Left renal pelvis (tissue), 4 donors: ENCODE measurements around the gene IGFBP7. TPM values are rescaled to one million over a fixed set of nuclear protein-coding genes. Genes with fewer than 3 reads are reported as not detected.

Source experiments
- polyA plus RNA-seq, 4 donors: library from polyadenylated mRNA; unstranded; fragments of 120-200 nt; gene quantifications; one replicate each; pipeline ENCODE4 v1.2.1, GENCODE V29; 2013; ENCODE audit not compliant: insufficient read length in 4 of 4

IGFBP7 gene
- polyA plus RNA-seq, 4 donors = 107 to 755 (median 531) TPM

Other genes with a start within 250 kb of the IGFBP7 start
- 10 to 100 TPM; 37.5 to 63.1 (median 55.4) TPM for gene REST, start 202.5 kb downstream of the IGFBP7 start, polyA plus RNA-seq
- 10 to 100 TPM; 17.1 to 22.9 (median 20.7) TPM for gene NOA1, start 132.8 kb downstream of the IGFBP7 start, polyA plus RNA-seq
- 100 to 1,000 TPM in 3 of 4 donors, 10 to 100 TPM in 1; 91.8 to 121 (median 108) TPM for gene POLR2B, start 131.5 kb downstream of the IGFBP7 start, polyA plus RNA-seq